ENCODE data around the gene PCNX1. TPM values are rescaled to one million over a fixed set of nuclear protein-coding genes. Genes with fewer than 3 reads are reported as not detected.

The PCNX1 gene
- total and polyA plus RNA-seq, 2 donors (not counting 1 experiment from before 2014, with no cell fraction given) = 17.0 to 84.5 TPM

- CTCF ChIA-PET = no interaction called here
Observed at GRCh38 chr14:71031000-71031399, 123.7 kb downstream of the PCNX1 start.

GRCh38 chr14:71036433-71036832, 129.2 kb downstream of the PCNX1 start:
- Histone ChIP-seq H3K4me2 (replicated peaks; ENCODE audit: low read depth, low read length, poor library complexity, severe bottlenecking) (no peak overlapping the region), H3K9ac (ENCODE audit: low read length) (no peak overlapping the region), H3K4me1 (ENCODE audit: control insufficient read depth in 2 of 2, insufficient read depth in 2 of 2, low read length in 2 of 2) (no peaks in the 10 kb centered on the region), H3K36me3 (replicated peaks in 1 of 2; ENCODE audit: control extremely low read depth in 1 of 2, control insufficient read depth in 1 of 2, extremely low read depth in 1 of 2, insufficient read depth in 2 of 2, low read length in 1 of 2) (peaks cover 29 to 31% of the 10 kb centered on the region in 2 experiments), H3K27ac (ENCODE audit: low read length in 2 of 2) (no peak overlapping the region), H3K27me3 (replicated peaks in 1 of 4; ENCODE audit: control extremely low read depth in 1 of 4, control insufficient read depth in 3 of 4, insufficient read depth in 4 of 4, low read length in 3 of 4) (no peaks in the 10 kb centered on the region), H4K20me1 (ENCODE audit: control insufficient read depth, insufficient read depth, low read length, poor library complexity, severe bottlenecking) (no peaks in the 10 kb centered on the region), H3K79me2 (ENCODE audit: control insufficient read depth, insufficient read depth, low read length) (no peaks in the 10 kb centered on the region), H3K9me3 (ENCODE audit: control extremely low read depth in 1 of 3, control insufficient read depth in 2 of 3, insufficient read depth in 1 of 3, low read length in 2 of 3) (peaks cover 6 to 8% (median 7%) of the 10 kb centered on the region in 3 donors), H3K4me3 (ENCODE audit: control extremely low read depth in 1 of 5, extremely low read depth in 1 of 5, insufficient read depth in 1 of 5, low read depth in 2 of 5, low read length in 4 of 5) (no peak overlapping the region), H2AFZ (ENCODE audit: insufficient read depth, low read depth, low read length, poor library complexity, severe bottlenecking) (no peak overlapping the region)
- DNase-seq = no peak
- Mint-ChIP-seq H3K4me1 (no peaks in the 10 kb centered on the region), H3K4me3 (no peak overlapping the region), H3K27ac (no peak overlapping the region), H3K27me3 (no peaks in the 10 kb centered on the region), H3K9me3 (ENCODE audit: insufficient read depth) (peaks cover 10% of the 10 kb centered on the region)
- no peak for ATAC-seq (ENCODE audit: low read depth)
- TF ChIP-seq EZH2 (IDR thresholded peaks at IDR 0.05; ENCODE audit: borderline replicate concordance, insufficient read depth, low read depth, low read length, poor library complexity, severe bottlenecking) = no peak
- TF ChIP-seq, protein P1, sequence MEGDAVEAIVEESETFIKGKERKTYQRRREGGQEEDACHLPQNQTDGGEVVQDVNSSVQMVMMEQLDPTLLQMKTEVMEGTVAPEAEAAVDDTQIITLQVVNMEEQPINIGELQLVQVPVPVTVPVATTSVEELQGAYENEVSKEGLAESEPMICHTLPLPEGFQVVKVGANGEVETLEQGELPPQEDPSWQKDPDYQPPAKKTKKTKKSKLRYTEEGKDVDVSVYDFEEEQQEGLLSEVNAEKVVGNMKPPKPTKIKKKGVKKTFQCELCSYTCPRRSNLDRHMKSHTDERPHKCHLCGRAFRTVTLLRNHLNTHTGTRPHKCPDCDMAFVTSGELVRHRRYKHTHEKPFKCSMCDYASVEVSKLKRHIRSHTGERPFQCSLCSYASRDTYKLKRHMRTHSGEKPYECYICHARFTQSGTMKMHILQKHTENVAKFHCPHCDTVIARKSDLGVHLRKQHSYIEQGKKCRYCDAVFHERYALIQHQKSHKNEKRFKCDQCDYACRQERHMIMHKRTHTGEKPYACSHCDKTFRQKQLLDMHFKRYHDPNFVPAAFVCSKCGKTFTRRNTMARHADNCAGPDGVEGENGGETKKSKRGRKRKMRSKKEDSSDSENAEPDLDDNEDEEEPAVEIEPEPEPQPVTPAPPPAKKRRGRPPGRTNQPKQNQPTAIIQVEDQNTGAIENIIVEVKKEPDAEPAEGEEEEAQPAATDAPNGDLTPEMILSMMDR (IDR thresholded peaks at IDR 0.05) = no peak
- intact Hi-C loops (cut with micrococcal nuclease) = no loop called here
- CTCF ChIA-PET = no interaction called here
- WGBS (ENCODE audit: insufficient coverage) = no CpG with 5 or more reads among the region's 4 CpGs
- POLR2A ChIA-PET = no interaction called here

More at GRCh38 chr14:71031000-71031399, 123.7 kb downstream of the PCNX1 start:
- Histone ChIP-seq H3K79me2 (ENCODE audit: control insufficient read depth, insufficient read depth, low read length) (no peaks in the 10 kb centered on the region), H3K9me3 (ENCODE audit: control extremely low read depth in 1 of 3, control insufficient read depth in 2 of 3, insufficient read depth in 1 of 3, low read length in 2 of 3) (peaks cover 0 to 1% (median 0%) of the 10 kb centered on the region in 3 donors), H4K20me1 (ENCODE audit: control insufficient read depth, insufficient read depth, low read length, poor library complexity, severe bottlenecking) (no peaks in the 10 kb centered on the region), H3K4me2 (replicated peaks; ENCODE audit: low read depth, low read length, poor library complexity, severe bottlenecking) (no peak overlapping the region), H3K9ac (ENCODE audit: low read length) (no peak overlapping the region), H3K27ac (ENCODE audit: low read length in 2 of 2) (no peak overlapping the region), H3K36me3 (replicated peaks in 1 of 2; ENCODE audit: control extremely low read depth in 1 of 2, control insufficient read depth in 1 of 2, extremely low read depth in 1 of 2, insufficient read depth in 2 of 2, low read length in 1 of 2) (peaks cover 18 to 26% of the 10 kb centered on the region in 2 experiments), H3K27me3 (replicated peaks in 1 of 4; ENCODE audit: control extremely low read depth in 1 of 4, control insufficient read depth in 3 of 4, insufficient read depth in 4 of 4, low read length in 3 of 4) (no peaks in the 10 kb centered on the region), H2AFZ (ENCODE audit: insufficient read depth, low read depth, low read length, poor library complexity, severe bottlenecking) (no peak overlapping the region), H3K4me3 (ENCODE audit: control extremely low read depth in 1 of 5, extremely low read depth in 1 of 5, insufficient read depth in 1 of 5, low read depth in 2 of 5, low read length in 4 of 5) (no peak overlapping the region), H3K4me1 (ENCODE audit: control insufficient read depth in 2 of 2, insufficient read depth in 2 of 2, low read length in 2 of 2) (no peaks in the 10 kb centered on the region)
- Mint-ChIP-seq H3K27ac (no peak overlapping the region), H3K27me3 (no peaks in the 10 kb centered on the region), H3K4me1 (no peaks in the 10 kb centered on the region), H3K9me3 (ENCODE audit: insufficient read depth) (no peaks in the 10 kb centered on the region), H3K4me3 (no peak overlapping the region)
- ATAC-seq (ENCODE audit: low read depth) (no peak), DNase-seq (no peak)
- WGBS (ENCODE audit: insufficient coverage) = no CpG with 5 or more reads among the region's 1 CpG
- intact Hi-C loops (cut with micrococcal nuclease) = no loop called here
- POLR2A ChIA-PET = no interaction called here
- TF ChIP-seq EZH2 (IDR thresholded peaks at IDR 0.05; ENCODE audit: borderline replicate concordance, insufficient read depth, low read depth, low read length, poor library complexity, severe bottlenecking) = no peak
- TF ChIP-seq, protein P1 (IDR thresholded peaks at IDR 0.05) = no peak
